ENCODE data around the gene TRIM46. TPM values are rescaled to one million over a fixed set of nuclear protein-coding genes. Genes with fewer than 3 reads are reported as not detected.
A peak's percentile ranks its signal among the peaks of the same experiment; 100 is the strongest.

TRIM46 gene
- total RNA-seq, 1 experiment from 2014 or later, result 18.4 TPM

GRCh38 chr1:155195201-155196102 lies 21.8 kb downstream of the TRIM46 start:
- no peak for TF ChIP-seq CTCF (conservative IDR thresholded peaks at IDR 0.05)
- Histone ChIP-seq H4K8ac (replicated peaks; ENCODE audit: insufficient read length, low read depth, low read length) (no peak overlapping the region), H3K79me1 (ENCODE audit: insufficient read depth, low read depth, low read length, poor library complexity, severe bottlenecking) (no peaks in the 10 kb centered on the region), H3K23me2 (ENCODE audit: insufficient read length, low read depth, low read length, poor library complexity, severe bottlenecking) (peaks cover 28% of the 10 kb centered on the region), H2BK12ac (ENCODE audit: insufficient read length, low read depth, low read length) (peak overlapping the region; percentile 8), H3K27me3 (ENCODE audit: insufficient read depth, low read length) (no peaks in the 10 kb centered on the region), H2BK15ac (ENCODE audit: low read depth, low read length) (no peak overlapping the region), H3K9ac (ENCODE audit: extremely low read depth, insufficient read length, low read length) (peak overlapping the region; percentile 93), H2BK120ac (ENCODE audit: low read depth, low read length, poor library complexity, severe bottlenecking) (peak overlapping the region; percentile 74), H3K56ac (ENCODE audit: insufficient read length, low read depth, low read length) (peak overlapping the region; percentile 11), H3K18ac (ENCODE audit: insufficient read length, low read depth, low read length) (peak overlapping the region; percentile 78), H2BK20ac (ENCODE audit: low read depth, low read length, poor library complexity, severe bottlenecking) (no peak overlapping the region), H3K9me3 (ENCODE audit: control insufficient read depth, low read depth, low read length) (no peaks in the 10 kb centered on the region), H4K5ac (ENCODE audit: insufficient read length, low read depth, low read length) (no peak overlapping the region), H3K14ac (ENCODE audit: insufficient read depth, low read length) (peak overlapping the region; percentile 80; the same call in 1 of the 2 replicates), H3T11ph (ENCODE audit: low read length) (no peak overlapping the region), H4K20me1 (ENCODE audit: control insufficient read depth, insufficient read depth, insufficient read length) (peaks cover 3% of the 10 kb centered on the region), H3K23ac (ENCODE audit: insufficient read length, low read depth, low read length) (no peak overlapping the region), H3K4me1 (ENCODE audit: insufficient read depth, low read length) (peaks cover 10% of the 10 kb centered on the region), H3K4ac (ENCODE audit: low read depth, low read length) (peak overlapping the region; percentile 4; the same call in 1 of the 2 replicates), H3K79me2 (ENCODE audit: insufficient read depth, low read length) (peaks cover 13% of the 10 kb centered on the region; the same call in 1 of the 2 replicates), H4K91ac (ENCODE audit: insufficient read length, low read depth, low read length) (peak overlapping the region; percentile 52), H2AK5ac (ENCODE audit: insufficient read length, low read length) (no peak overlapping the region), H2BK5ac (ENCODE audit: insufficient read length, low read length) (peak overlapping the region; percentile 34), H2AFZ (ENCODE audit: low read length) (no peak overlapping the region), H3K4me2 (ENCODE audit: insufficient read depth, insufficient read length, low read length) (peak overlapping the region; percentile 95), H3K27ac (ENCODE audit: insufficient read length, low read depth, low read length) (peak overlapping the region; percentile 37)
- DNase-seq, result no peak
- Mint-ChIP-seq H3K27me3 (ENCODE audit: low read depth) (peaks cover 3% of the 10 kb centered on the region), H3K4me3 (peak overlapping the region; percentile 95 to 99), H3K9me3 (peaks cover 3 to 4% of the 10 kb centered on the region in 2 experiments; a peak in 4 of 5 replicates), H3K27ac (peak overlapping the region; percentile 98 to 99 (median 99)), H3K36me3 (ENCODE audit: insufficient read depth in 1 of 3, low read depth in 3 of 3) (peaks cover 47 to 51% (median 48%) of the 10 kb centered on the region in 3 experiments), H3K4me1 (peaks cover 32 to 47% of the 10 kb centered on the region in 2 experiments)
- no CpG with 5 or more reads among the region's 27 CpGs for WGBS (ENCODE audit: extremely low coverage, insufficient read length, low lambda C conversion rate)

Data from H9 (cell line).